GM10847 (cell line): ENCODE results near the gene CHRNA4.

ENCODE experiments used
- POLR2A ChIP-seq: IDR thresholded peaks from 2 replicates; pipeline ENCODE4 v1.6.1; 2011; ENCODE audit not compliant: insufficient read length; ENCODE audit errors: extremely low read depth

The CHRNA4 gene

DNA sequence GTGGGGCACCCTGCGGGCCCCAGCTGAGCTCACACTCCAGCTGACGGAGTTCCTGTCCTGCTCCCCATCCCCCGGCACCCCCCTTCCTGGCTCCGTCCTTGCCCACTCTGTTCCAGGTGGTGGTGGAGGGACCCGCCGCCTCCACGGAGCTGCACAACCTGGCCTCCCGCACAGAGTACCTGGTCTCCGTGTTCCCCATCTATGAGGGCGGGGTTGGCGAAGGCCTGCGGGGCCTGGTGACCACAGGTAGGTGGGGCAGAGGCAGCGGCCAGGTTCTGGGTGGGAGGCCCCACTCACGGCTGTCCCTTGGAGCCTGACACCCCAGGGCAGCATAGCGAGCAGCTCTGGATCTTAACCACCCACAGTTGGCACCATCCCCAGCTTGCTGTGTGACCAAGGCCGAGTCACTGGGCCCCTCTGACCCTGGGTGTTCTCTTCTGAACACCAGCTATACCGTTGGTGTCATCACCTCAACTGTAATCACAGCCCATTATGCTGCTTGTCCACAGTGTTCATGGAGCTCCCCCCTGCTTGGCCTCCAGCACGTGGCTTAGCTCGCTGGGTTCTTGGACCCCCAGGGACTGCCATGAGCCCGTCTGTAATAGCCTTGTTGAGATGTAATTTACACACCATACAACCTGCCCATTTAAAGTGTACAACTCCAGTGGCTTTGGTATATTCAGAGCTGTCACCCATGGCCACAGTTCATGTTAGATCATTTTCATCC lies 50.7 kb downstream of the CHRNA4 start:
- no peak for TF ChIP-seq POLR2A

- TF ChIP-seq POLR2A, result no peak
Measured at GRCh38 chr20:63309261-63310071, 51.7 kb downstream of the CHRNA4 start.

GRCh38 chr20:63308218-63308911 lies 52.8 kb downstream of the CHRNA4 start:
- TF ChIP-seq POLR2A, result no peak

- TF ChIP-seq POLR2A, result no peak
Measured at GRCh38 chr20:63307538-63308217, 53.5 kb downstream of the CHRNA4 start.

DNA sequence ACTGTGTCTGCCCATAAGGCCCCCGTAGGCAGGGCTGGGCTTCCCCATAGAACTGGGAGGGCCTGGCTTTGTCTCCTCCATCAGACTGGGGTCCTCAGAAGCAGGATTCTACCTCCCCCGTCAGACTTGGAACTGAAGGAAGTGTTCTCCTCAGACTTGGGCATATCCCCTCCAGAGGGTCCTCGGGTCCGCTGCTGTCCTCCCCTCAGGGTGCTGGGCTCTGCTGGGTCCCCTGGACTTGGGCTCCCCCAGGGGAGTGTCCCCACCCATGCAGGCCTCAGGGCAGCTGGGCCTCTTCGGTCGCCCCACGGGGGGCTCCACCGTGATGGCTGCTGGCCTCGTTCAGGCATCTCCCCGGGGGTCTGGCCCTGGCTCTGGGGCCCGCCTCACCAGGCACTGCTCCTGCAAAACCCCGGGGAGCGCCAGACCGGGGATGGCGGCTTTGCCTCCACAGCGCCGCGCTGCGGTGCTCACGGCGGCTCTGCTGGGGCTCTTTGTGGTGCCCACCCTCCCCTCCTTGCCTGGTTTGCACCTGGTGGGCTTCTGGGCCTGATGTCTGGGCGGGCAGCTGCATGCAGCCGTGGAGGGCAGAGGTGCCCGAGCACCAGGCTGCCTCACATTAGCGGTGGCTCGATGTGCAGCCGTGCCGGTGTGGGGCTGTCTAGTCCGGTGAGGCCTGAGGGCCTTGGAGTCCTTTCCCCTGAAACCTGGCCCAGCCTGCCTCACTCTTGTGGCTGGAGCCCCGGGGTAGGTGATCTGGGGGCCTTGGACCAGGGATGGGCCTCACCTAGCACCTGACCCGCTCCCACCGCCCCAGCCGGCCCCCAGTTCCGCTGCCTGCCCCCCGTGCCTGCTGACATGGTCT lies 54.2 kb downstream of the CHRNA4 start:
- TF ChIP-seq POLR2A, result no peak

GRCh38 chr20:63305393-63305792 lies 55.8 kb downstream of the CHRNA4 start:
- TF ChIP-seq POLR2A, result no peak

- TF ChIP-seq POLR2A, result no peak
Measured at GRCh38 chr20:63303095-63303666, 58.0 kb downstream of the CHRNA4 start.

GRCh38 chr20:63301671-63302070 lies 59.5 kb downstream of the CHRNA4 start:
- no peak for TF ChIP-seq POLR2A

- no peak for TF ChIP-seq POLR2A
Measured at GRCh38 chr20:63298731-63299312, 62.3 kb downstream of the CHRNA4 start.

GRCh38 chr20:63297796-63298572 lies 63.2 kb downstream of the CHRNA4 start:
- TF ChIP-seq POLR2A, result no peak

- no peak for TF ChIP-seq POLR2A
Measured at GRCh38 chr20:63297371-63297781, 63.8 kb downstream of the CHRNA4 start.

DNA sequence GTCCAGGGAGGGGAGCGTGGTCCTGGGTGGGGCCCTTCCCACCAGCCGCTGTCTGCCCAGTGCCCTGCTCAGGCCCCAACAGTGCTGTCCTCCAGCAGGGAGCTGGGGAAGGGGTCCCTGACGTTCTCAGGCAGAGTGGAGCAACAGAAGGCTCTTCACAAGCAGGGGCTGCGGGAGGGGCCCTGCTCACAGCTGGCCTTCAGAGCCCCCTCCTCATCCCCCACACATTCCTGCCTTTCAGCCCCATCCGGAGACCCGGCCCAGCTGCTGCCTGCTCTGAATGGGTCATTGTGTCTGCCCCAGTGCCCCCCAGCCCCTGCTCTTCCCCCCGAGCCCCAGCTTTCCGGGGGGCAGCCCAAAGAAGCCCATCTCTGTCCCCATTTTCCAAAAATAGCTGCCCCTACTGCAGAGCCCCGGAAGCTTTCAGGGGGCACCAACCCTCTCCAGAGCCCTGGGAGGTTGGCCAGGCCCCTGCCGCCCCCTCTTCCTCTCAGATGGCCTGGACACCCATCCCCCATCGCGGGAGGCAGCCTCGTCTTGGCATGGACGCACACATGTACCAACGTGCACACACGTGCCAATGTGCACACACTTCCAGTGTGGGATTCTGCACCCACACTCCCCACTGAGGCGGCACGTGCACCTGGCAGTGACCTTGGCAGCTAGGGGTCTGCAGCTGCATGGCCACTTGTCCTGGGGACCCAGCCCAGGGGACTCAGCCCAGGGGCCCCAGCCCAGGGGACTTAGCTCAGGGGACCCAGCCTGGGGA lies 64.4 kb downstream of the CHRNA4 start:
- TF ChIP-seq POLR2A, result no peak
